ENCODE results near the gene LRRC43.
A peak's percentile ranks its signal among the peaks of the same experiment; 100 is the strongest.
"Not testable (repeated sequence)": the region's sequence is repeated elsewhere in the genome, so short reads cannot be mapped to it uniquely, and the experiment has no call there.

Gene LRRC43

DNA sequence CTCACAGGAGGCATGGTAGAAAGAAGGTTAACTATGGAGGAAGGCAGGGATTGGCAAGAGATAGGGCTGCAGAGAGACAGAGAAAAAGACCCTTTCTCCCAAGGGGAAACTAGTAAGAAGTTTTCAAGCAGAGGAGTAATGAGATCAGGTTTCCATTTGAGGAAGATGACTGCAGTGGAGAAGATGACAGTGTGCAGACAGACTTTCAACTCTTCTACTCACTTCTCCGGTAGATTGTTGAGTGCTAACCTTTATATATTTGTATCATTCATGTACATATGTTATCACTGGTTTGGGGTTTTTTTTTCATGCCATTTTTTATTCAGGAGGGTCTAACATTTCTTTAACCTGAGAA lies 14.7 kb downstream of the LRRC43 start:
- no peak for DNase-seq

DNA sequence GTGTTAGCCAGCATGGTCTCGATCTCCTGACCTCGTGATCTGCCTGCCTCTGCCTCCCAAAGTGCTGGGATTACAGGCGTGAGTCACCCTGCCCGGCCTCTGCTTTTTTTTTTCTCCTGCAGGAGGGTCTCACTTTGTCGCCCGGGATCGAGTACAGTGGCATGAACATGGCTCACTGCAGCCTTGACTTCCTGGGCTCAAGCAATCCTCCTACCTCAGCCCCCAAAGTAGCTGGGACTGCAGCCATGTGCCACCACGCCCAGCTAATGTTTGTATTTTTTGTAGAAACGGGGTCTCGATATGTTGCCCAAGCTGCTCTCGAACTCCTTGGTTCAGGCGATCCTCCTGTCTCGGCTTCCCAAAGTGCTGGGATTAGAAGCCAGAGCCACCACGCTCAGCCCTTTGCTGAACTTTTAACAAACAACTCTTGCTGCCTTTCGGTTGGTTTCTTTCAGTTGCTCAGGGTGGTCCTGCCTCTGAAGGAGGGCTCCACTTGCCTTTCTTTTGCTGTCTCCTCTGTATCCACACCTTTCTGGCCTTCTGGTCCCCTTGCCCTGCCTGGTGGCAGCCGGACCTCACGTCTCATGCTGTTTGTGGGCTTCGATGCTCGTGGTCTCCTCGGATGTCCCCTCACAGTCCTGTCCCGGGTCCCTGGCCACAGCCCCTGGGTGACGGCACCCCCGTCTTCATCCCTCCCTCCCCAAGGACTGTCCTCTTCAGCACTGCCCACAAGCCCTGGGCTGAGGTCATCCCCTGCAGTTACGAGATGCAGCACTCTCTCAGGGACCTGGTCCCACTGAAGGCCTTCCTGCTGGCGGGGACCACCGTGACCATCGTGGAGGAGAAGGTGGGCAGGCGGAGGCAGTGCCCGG lies 16.8 kb downstream of the LRRC43 start:
- DNase-seq: no peak

DNA sequence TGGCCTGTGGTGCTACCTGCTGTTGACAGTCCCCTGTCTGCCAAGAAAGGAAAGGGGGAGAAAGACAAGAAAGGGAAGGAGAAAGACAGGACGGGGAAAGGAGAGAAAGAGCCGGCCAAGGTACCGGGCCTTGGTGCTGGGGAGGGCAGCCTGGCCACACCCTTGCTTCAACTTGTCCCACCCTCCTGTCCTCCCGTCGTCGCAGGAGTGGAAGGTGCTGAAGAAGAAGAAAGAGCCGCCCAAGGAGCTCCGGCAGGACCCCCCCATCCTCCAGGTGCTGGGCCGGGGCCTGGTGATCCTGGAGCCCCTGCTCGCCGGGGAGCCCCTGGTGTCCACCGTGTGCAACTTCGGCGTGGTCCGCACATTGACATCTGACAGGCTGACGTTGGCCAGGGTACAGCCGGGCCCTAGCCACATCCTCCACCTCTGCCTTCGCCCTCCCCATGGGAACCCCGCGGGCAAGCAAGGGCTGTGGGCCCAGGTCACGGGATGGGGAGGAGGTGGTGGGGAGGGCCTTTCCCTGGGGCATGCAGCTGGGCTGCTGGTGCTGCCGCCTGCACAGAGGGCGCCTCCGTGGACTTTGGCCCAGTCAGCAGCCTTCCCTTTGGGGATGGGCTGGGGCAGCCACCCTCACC lies 17.7 kb downstream of the LRRC43 start:
- DNase-seq: no peak

DNA sequence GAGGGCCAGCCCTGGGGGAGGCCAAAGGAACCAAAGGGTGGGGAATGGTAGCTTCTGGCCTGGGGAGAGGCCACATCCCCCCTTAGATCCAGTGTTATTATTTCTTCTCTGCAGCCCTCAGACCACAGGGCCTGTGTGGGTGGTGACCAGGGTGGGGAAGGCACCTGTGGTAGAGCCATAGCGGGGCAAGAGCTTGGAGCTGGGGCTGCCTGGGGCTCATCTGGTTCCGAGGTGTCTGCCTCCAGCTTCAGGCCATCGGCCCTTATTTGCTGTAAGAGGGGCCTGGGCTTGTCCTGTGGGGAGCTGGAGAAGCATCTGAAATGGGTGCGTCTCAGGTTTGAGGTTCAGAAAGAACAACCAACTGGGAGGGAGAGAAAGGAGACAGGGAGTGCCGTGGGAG lies 18.5 kb downstream of the LRRC43 start:
- no peak for DNase-seq

DNA sequence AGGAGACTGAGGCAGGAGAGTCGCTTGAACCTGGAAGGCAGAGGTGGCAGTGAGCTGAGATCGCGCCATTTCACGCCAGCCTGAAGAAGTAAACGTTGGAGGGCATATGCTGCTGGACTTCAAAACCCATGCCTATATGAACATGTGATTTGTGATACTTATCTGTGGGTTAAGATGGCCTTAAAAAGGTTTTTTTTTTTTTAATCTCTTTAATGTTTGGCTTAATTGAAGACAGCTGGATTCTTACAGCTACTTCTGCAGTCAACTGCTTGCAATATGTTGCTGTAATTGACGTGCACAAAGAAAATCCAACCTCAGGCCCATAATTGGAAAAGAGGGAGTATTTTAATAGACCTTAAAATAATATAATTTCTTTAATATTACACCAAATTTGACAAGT lies 19.1 kb downstream of the LRRC43 start:
- DNase-seq: no peak

DNA sequence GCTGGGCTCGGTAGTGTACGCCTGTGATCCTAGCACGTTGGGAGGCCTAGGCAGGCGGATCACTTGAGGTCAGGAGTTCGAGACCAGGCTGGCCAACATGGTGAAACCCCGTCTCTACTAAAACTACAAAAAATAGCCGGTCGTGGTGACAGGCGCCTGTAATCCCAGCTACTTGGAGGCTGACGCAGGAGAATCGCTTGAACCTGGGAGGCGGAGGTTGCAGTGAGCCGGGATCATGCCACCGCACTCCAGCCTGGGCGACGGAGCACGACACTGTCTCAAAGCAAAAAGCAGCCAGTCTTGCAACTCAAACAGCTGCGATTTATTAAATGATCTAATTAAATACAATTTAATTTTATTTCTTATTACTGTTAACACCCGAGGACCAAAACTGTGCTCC lies 19.9 kb downstream of the LRRC43 start:
- not testable (repeated sequence) for DNase-seq

DNA sequence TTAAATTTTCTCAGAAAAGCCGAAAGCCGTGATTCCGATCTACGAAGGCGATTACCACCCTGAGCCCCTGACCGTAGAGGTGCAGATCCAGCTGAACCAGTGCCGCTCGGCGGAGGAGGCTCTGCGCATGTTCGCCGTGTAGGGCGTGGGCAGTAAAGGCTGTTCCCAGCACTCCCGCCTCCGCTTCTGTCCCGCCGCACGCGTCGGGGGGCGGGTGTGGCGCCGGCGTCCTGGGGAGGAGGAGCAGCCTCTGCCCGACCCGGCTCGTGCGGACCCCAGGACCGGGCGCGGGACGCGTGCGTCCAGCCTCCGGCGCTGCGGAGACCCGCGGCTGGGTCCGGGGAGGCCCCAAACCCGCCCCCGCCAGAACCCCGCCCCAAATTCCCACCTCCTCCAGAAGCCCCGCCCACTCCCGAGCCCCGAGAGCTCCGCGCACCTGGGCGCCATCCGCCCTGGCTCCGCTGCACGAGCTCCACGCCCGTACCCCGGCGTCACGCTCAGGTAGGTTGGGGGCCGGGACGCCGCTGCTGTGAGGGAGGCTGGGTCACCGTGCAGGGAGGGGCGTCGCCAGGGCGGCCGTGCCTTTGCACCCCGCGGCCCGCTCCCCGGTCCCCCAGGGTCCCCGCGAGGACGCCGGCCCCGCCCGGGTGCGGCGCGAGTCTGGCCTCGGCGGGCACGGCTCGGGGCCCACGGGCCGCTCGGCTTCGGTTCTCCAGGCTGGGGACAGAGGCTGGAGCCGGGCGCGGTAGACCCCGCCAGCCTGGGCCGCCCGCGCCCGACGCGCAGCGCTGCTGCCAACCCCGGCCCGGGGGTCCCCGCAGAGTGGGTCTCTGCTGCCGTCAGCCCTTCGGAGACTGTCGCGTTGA lies 20.6 kb downstream of the LRRC43 start, which contains the start of gene B3GNT4:
B3GNT4 (plus strand) TSS at position 409 of the 866 bp plus-strand sequence. CDS start 910 bp downstream, outside the sequence.
- peak; percentile 72 for DNase-seq

- peak; percentile 43 for DNase-seq
Observed at GRCh38 chr12:122204167-122205052, 21.5 kb downstream of the LRRC43 start.

DNA sequence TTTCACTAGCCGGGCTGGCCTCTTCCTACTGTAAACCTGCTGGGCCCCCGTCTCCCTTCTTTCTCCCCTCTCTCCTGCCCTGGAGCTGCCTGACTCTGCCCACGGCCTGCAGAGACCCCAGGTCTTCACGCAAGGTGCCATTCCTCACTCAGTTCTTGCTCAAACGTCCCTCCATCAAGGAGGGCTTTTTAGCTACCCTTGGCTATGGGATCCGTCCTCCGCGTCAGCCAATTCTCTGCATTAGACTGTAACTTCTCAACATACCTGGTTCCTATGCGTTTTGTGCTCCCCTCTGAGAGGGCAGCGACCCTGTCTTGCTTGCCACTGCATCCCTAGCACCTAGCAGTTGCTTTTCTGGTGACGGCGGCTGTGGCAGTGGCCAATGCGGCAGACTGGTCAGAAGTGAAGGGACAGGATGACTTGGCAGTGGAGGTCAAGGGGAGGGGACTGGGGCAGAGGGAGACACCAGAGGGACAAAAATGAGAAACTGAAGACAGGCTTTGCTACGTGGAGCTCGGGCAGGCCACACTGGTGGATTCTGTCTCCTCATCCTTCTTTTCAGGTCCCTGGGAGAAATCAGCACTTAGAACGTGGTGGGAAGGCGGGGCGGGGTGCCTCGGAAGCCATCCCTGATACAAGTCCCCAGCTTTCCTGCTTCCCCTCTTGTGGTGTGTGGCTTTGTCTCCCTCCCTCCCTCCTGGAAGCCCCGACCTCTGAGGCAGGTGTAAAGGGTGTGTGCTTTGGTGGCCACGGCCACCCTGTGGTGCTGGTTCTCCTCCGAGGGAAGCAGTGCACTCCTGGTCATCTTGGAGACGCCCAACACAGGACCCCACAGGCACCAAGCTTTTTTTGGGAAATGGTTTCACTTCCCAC lies 22.4 kb downstream of the LRRC43 start:
- DNase-seq: no peak

GRCh38 chr12:122206111-122206881 lies 23.4 kb downstream of the LRRC43 start:
- no peak for DNase-seq

DNA sequence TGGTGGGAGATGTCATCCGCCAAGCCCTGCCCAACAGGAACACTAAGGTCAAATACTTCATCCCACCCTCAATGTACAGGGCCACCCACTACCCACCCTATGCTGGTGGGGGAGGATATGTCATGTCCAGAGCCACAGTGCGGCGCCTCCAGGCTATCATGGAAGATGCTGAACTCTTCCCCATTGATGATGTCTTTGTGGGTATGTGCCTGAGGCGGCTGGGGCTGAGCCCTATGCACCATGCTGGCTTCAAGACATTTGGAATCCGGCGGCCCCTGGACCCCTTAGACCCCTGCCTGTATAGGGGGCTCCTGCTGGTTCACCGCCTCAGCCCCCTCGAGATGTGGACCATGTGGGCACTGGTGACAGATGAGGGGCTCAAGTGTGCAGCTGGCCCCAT lies 24.1 kb downstream of the LRRC43 start:
- DNase-seq: no peak

DNA sequence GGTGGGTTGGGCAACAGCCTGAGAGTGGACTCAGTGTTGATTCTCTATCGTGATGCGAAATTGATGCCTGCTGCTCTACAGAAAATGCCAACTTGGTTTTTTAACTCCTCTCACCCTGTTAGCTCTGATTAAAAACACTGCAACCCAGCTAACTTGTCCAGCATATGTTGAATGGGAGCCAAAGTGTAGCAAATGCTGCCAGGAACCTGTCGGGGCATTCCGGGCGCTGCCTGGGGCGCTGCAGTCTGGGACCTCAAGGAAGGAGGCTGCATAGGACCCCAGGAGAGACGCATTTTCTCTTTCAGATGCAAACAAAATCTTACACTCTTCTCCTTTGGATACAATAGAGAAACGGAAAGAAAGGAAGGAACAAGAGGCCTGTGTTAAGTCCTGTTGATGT lies 24.5 kb downstream of the LRRC43 start:
- DNase-seq: no peak

DNA sequence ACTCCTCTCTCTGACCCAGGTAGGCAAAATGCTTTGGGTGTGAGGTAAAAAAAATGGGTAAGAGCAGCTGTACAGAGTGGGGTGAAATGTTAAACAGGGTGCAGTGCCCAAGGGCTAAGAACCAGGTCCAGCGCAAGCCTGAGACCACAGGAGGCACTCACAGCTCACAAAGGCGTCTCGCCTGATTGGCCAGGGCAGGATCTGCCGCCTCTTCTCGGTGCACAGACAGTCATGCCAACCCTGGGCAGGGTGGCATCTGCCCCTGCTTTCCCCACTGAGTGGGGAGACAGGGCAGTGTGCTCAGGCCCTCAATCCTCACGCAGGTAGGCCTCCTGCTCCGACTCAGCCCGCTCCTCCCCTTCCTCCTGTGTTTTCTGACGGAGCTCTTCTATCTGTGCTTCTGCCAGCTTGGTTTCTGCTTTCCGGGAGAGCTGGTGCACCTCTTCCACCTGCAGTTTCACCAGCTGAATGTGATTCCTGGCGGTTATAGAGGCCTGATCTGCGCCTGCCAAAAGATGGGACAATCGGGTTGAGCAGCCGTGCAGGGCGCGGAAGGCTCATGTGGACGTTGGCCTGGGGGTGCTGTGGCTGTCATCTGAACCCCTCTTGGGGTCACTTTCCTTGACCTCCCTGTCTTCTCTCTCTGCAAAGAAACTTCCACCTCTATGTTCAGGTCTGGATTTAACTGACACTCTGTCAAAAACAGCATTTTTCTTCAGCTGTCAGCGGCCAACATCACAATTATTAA lies 25.3 kb downstream of the LRRC43 start:
- DNase-seq: no peak

DNA sequence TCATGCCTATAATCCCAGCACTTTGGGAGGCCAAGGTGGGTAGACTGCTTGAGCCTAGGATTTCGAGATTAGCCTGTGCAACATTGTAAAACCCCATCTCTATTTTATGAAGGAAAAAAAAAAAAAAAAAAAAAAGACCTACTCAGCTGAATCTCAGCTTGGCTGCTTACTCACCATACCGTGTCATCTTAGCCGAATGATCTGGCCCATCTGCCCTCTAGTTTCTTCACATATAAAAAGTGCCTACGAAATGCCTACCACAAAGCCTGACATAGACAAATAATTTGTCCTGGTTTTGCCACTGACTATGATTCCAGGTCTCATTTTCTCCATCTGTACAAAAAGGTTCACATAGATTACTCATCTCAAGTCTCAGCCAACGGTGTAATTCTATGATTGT lies 32.8 kb downstream of the LRRC43 start:
- no peak for DNase-seq

- no peak for DNase-seq
Observed at GRCh38 chr12:122216445-122216844, 33.5 kb downstream of the LRRC43 start.

DNA sequence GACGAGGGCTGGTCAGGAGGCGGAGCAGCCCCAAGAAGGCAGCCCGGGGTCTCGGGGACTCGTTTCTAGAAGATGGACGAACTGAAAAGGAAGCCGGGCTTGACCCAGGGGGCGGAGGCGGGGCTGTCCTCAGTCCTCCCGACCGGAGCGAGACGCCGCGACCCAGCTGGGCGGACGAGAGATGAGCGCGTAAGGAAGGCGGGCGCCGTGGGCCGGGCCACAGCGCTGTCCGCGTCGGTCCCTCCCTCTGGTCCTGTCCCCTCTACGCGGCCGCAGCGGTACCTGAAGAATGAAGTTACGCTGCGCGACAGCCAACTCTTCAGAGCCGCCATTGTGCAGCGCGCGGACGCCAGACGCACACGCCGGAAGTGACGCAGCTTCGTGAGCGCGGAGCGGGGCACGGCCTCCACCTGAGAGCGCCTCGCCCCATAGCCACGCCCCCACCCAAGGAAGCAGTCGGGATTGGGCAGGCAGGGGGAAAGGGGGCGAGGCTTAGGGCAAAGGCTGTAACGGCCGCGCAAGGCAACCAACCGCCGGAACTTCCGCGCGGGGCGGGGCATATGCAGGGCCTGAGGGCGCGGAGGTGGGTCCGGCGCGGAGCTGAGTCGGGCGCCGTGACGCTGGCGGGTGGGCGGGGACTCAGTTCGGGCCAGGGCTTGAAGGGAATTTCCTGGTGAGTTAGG lies 42.9 kb downstream of the LRRC43 start, which contains the start of gene DIABLO:
DIABLO (minus strand) TSS at position 370 of the 683 bp plus-strand sequence; CDS start at position 332, 38 bp downstream.
- peak; percentile 100 for DNase-seq

GRCh38 chr12:122226366-122227125 lies 43.6 kb downstream of the LRRC43 start:
- DNase-seq: no peak

- peak; percentile 59 for DNase-seq
Observed at GRCh38 chr12:122227341-122227740, 44.4 kb downstream of the LRRC43 start.

Measured in activated CD8-positive, alpha-beta memory T cell treated with anti-CD3 and anti-CD28 coated beads, Interleukin-2, amount 50 U/mL, for 4 hours (primary cell).